GM13976 (cell line): ENCODE results near the gene GMEB2.

Experiments used
- DNase-seq: peaks from one replicate; pipeline ENCODE4 v3.0.0; 2012; ENCODE audit warnings: low spot score
- CTCF ChIP-seq: IDR thresholded peaks from 2 replicates; pipeline ENCODE4 v1.5.1; 2012; ENCODE audit warnings: borderline replicate concordance, mild to moderate bottlenecking; ENCODE audit not compliant: insufficient read depth; ENCODE audit errors: extremely low read depth, missing control alignments, control extremely low read depth
- in situ Hi-C: fragments of 300-500 bp; cut with MboI; formaldehyde crosslinking; loops from one replicate; pipeline ENCODE4 v1.12.0; 2022; ENCODE audit warnings: low sequenced_read_pairs, mixed read lengths, inconsistent platforms; ENCODE audit not compliant: unreplicated experiment

GMEB2 gene

GRCh38 chr20:63597651-63598478 is 29.0 kb downstream of the GMEB2 start:
- no peak for TF ChIP-seq CTCF
- in situ Hi-C loops, result no loop called here
- DNase-seq, result no peak

- in situ Hi-C loops, result no loop called here
- TF ChIP-seq CTCF, result no peak
- no peak for DNase-seq
Measured at GRCh38 chr20:63596423-63596822, 30.5 kb downstream of the GMEB2 start.

GRCh38 chr20:63595416-63596127 is 31.3 kb downstream of the GMEB2 start:
- in situ Hi-C loops, result no loop called here
- DNase-seq, result no peak
- TF ChIP-seq CTCF, result no peak

GRCh38 chr20:63594043-63594561 is 32.8 kb downstream of the GMEB2 start:
- DNase-seq, result no peak
- in situ Hi-C loops, result no loop called here
- no peak for TF ChIP-seq CTCF

- in situ Hi-C loops, result no loop called here
- DNase-seq, result no peak
- no peak for TF ChIP-seq CTCF
Measured at GRCh38 chr20:63592661-63593060, 34.2 kb downstream of the GMEB2 start.

GRCh38 chr20:63591786-63592355 is 35.0 kb downstream of the GMEB2 start:
- TF ChIP-seq CTCF, result no peak
- no peak for DNase-seq
- in situ Hi-C loops, result no loop called here
